Stimulated activated CD4-positive, alpha-beta T cell treated with anti-CD3 and anti-CD28 coated beads, TNF-alpha, amount 100 ng/mL, for 1 hour (primary cell): ENCODE measurements around the gene ELMO1.

Experiments used
- DNase-seq, 3 donors: peaks; one replicate each; pipeline ENCODE4 v3.0.0-alpha.2; 2020; ENCODE audit warnings: low read depth in 3 of 3, low spot score in 1 of 3

Gene ELMO1

DNA sequence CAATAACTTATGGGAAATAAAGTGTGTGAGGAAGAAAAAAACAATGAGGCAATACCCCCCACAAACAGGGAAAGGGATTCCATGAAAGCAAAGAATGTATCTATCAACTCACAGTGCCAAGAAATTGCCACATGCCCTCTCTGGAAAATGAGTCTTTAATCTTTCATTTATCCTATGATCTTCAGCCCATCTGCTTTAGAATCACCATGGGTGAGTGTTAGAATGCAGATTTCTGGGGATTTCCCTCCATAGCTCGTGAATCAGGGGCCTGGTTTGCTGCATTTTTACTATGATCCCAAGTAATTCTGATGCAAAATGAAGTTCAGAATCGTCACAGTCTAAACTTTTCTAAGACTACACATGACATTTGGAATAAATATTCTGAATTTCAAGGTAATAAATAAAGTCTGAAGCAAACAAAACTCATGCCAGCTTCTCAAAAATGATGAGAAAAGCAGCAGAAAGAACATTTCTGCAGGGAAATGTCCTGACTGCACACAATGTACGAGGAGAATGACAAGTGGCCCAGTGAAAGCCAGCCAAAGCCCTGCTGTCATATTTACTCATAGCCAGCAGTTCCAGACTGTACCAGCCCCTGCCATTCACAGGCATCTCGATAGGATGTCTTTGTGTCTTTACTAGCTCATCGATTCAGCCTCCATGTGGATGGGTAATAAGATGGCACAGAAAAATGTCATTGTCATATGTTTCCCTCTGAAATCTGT lies 167.1 kb downstream of the ELMO1 start:
- no peak for DNase-seq

DNA sequence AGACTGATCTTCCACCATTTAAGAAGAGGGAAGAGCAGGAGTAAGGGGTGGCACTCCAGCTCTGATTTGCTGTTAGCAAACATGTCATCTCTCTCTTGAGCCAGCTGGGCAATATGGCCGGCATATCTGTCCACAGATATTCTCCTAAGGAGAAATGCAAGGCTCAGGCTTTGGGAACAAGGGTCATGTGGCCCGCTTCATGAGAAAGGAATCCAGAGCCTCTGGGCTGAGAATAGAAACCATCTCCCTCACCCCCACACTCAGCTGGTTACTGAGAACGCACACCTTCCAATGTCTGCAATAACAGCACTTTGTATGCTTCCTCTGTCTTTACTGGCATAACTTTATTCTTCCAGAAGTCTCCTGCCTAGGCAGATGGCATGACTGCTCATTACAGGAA lies 171.2 kb downstream of the ELMO1 start:
- no peak for DNase-seq

DNA sequence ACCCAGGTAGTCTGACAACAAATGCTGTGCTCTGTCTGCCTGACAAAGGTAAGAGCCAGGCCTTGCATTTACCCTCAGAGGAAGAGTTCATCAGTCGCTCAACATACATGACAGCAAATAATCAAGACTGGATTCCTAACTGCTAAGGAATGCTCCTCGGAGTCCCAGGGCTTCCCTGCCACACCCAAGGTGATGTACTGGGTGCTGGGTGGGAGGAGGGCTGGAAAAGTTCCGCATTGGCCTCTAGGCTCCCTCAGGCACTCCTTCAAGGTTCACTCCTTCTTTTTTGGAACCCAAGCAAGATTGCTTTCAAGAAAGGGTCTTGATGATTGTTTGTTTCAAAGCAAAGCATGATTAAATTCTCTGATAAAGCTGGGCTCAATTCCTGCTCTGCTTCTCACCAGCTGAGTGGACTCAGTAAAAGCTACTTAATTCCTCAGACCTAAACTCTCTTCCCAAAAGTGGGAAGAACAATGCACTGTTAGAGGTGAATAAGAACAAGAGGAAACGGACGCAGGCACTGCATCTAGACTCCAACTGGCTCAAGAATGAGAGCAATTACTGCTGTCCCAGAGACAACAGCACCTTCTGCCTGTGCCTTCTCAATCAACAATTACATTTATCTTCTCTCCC lies 173.5 kb downstream of the ELMO1 start:
- DNase-seq: no peak

DNA sequence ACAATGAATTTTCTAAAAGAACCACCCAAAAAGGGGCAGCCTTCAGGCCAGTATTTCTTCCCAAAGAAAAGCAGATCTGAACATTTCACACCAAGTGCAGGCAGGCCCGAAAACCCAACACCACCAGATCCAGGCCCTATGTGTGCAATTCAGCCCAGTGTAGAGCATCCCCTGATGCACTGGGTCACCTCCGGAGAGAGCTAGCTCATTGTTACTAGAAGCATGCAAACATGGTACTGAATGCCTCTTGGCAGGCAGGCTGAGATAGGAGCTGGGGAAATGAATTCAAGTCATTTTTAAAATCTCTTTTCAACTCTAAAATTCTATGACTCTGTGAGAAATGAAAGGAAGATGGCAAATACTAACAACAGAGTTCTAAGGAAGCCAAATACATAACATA lies 174.8 kb downstream of the ELMO1 start:
- DNase-seq: no peak

GRCh38 chr7:37269711-37270508 lies 178.8 kb downstream of the ELMO1 start:
- DNase-seq: no peak

DNA sequence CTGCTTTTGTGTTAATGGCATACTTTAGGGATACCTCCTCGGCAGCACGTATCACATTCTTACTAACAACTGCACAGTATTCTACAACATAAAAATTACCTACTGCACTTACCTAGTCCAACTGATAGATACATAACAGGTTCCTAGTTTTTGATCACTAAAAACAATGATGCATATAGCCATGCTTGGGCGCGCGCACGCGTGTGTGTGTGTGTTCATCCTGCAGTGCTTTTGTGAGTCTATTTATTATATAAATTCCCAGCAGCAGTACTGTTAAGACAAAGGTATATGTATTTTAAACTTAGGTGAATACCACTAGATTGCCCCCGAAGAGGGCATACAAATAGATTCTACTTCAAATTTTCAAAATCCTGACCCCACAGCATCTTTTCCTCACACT lies 181.4 kb downstream of the ELMO1 start:
- no peak for DNase-seq

- DNase-seq: no peak
These were observed 182.8 kb downstream of the ELMO1 start for GRCh38 chr7:37265876-37266275.

GRCh38 chr7:37265006-37265405 lies 183.7 kb downstream of the ELMO1 start:
- DNase-seq: no peak

DNA sequence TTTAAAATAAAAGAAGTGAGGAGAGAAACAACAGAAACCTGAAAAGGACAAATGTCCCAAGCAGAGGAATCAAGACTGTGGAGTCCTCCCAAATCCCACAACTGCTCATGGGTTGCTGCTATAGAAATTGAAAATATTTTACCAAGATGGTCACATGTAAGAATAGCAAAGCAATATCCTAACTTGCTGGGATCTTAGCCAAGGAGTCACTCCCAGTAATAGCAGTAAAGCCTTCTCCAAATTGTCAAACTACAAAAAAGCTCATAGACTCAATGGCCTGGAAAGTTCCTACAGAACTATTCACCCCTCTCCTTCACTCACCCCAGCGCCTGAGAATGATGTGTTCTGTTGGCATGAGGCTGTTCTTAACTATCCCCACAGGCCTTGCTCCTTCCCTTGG lies 186.5 kb downstream of the ELMO1 start:
- no peak for DNase-seq

DNA sequence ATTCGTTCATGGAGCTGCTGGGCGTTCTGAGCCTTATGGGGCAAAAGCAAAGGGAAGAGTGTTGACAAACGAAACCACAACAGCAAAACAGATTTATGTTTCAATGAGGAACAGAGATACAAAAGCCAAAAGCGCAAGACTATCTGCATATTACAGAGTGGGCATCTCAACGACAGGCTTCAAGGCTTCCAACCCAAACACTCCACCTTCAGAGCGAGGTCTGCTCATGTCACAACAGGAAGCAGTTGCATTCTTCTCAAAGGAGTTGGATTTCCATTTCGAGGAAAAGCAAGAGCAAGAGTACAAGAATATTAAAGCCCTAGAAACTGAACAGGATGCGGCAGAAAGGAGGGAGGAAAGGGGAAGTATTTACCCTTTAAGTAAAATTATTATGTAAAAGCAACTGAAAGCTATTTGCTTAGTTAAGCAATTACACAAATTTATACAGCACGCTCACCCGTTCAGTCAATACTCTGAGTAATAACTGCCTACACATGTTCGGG lies 189.3 kb downstream of the ELMO1 start:
- no peak for DNase-seq

DNA sequence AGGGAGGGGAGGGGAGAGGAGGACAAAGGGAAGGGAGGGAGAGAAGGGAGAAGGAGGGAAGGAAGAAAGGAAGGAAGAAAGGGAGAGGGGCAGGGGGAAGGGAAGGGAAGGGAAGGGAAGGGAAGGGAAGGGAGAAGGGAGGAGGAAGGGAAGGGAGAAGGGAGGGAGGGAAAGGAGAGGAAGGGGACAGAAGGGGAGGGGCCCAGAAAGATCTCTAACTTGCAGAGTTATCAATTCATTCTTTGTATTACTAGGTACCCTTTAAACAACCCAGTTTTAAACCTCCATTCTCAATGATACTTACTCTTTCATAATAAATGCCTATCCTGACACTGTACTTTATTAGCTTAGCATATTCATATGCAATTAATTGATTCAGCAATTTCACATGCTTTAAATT lies 192.0 kb downstream of the ELMO1 start:
- no peak for DNase-seq

DNA sequence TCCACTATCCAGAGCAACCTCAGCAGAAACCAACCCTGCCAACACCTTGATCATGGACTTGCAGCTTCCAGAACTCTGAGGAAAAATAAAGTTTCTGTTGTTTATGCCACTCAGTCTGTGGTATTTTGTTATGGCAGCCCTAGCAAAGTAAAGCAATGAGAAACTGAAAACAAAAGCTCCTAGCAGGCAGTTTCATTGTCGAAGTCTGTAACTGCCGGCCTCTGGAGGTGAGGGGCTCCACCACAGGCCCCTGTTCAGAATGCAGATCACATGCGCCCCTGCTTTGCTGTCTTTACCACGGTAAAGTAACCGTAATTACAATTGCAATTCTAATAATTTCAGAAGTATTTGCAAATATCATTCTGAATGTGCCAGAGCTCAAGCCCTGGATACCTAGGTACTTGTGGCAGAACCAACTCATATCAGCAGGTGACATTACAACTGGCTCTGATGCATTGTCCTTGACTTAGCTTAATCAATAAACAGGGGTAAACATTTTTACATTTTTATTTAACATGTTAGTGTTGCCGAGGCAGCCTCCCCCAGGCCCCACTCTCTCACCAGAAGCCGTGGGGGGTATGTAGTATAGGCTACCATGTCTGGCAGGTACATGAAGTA lies 193.2 kb downstream of the ELMO1 start:
- DNase-seq: no peak

DNA sequence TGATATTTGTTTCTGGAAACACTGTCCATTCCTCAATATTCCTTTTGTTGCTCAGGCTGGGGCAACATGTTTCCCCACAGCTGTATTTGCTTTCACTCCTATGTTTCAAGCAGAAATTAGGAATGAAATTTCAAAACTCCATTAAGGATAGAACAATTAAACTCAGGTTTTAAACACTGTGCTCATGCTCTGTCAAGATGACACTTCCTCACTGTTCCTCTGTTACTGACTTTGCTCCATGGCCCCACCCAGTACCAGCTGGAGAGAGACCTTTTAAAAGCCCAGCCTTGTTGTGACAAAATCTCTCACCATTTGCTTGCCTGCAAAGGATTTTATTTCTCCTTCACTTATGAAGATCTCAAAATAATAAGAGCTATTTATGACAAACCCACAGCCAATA lies 197.4 kb downstream of the ELMO1 start:
- DNase-seq: no peak

DNA sequence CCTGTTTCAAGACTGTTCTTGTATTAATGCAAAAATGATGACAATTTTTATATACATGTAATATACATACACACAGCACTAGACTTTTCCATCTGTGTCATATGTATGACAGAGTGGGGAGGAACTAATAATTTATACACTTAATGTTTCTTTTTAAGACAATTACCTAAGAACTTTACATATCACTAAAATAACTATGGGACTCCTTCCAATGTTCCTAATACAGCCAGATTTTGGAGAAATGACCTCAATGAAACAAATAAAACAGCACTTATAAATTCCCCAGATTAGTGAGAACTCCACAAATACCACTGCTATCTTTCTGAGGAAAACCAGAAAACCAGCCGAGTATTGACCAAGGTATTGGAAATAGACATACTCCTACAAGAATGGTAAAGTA lies 199.4 kb downstream of the ELMO1 start:
- no peak for DNase-seq

DNA sequence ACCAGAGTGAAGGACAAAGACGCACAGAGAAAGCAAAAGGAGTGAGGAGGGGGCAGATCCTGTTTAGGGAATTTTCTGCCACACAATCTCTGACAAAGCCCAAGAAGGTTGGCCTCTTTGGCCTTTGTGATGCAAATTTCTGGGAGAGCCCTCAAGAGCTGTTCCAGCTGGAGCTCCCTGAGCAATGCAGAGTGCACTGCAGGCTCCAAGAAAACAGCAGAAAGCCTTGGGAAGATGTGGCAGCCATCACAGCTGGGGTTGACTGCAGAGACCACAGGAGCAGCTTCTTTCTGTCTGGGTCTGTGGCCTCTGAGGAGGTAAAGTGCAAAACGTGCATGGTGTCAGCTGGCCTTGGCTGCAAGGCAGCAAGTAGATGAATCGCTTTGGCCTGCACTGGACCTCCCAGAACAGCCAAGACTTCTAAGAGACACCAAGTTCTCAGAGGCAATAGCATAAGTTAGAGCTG lies 200.2 kb downstream of the ELMO1 start:
- no peak for DNase-seq

DNA sequence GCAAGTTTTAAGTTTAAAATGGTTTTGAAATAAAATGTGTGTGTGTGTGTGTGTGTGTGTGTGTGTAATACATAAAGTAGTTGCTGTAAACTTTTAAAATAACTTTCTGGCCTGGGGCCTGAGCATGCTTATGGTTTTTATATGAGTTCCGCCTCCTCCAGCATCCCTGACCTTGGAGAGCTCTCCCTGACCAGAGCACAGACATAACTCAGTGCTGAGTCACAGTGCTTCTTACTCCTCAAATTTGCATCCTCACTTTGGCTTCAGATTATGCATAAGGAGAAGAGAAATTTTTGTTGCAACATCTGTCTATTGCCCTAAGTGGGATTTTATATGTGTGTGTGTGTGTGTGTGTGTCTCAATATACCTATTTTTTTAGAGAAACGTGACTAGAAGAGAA lies 200.8 kb downstream of the ELMO1 start:
- no peak for DNase-seq

- DNase-seq: no peak
These were observed 203.1 kb downstream of the ELMO1 start for GRCh38 chr7:37245590-37245989.

- no peak for DNase-seq
These were observed 211.8 kb downstream of the ELMO1 start for GRCh38 chr7:37236906-37237305.

GRCh38 chr7:37235813-37236212 lies 212.9 kb downstream of the ELMO1 start:
- no peak for DNase-seq

DNA sequence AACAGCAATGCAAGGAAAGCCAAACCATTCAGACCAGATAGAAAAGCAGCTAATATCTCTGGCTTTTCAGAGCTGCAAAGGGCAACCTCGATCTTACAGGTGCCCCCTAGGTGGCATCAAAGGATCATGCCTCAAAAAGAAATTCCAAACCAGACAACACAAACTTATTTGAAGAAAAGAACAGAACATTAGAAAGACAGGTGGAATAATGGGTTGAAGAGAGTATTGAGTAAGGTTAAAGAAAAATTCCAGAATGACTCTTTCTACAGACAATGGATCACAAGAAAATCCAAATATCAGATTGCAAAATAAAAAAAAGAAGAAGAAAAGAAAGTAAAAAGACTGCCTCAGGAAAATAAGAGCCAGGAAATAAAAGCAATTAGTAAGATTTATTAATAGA lies 213.7 kb downstream of the ELMO1 start:
- no peak for DNase-seq

GRCh38 chr7:37234334-37234733 lies 214.3 kb downstream of the ELMO1 start:
- DNase-seq: no peak

- DNase-seq: no peak
These were observed 217.1 kb downstream of the ELMO1 start for GRCh38 chr7:37231613-37232012.
